Midbrain (tissue), 1 donor: ENCODE data around the gene IFNAR1.
"Not testable (repeated sequence)": the region's sequence is repeated elsewhere in the genome, so short reads cannot be mapped to it uniquely, and the experiment has no call there.

Experiments
- DNase-seq: peaks from one replicate; lab custom pipeline; 2025; lab: John Stamatoyannopoulos, UW

Gene IFNAR1

GRCh38 chr21:33308586-33309490 is 15.9 kb upstream of the IFNAR1 start:
- no peak for DNase-seq

GRCh38 chr21:33309778-33310177 is 15.0 kb upstream of the IFNAR1 start:
- no peak for DNase-seq

- no peak for DNase-seq
These were observed 12.6 kb upstream of the IFNAR1 start for GRCh38 chr21:33312121-33312520.

GRCh38 chr21:33313183-33313582 is 11.6 kb upstream of the IFNAR1 start:
- no peak for DNase-seq

- no peak for DNase-seq
These were observed 11.2 kb upstream of the IFNAR1 start for GRCh38 chr21:33313611-33314010.

GRCh38 chr21:33314111-33314510 is 10.7 kb upstream of the IFNAR1 start:
- DNase-seq = no peak

- DNase-seq = no peak
These were observed 8.6 kb upstream of the IFNAR1 start for GRCh38 chr21:33315946-33316710.

GRCh38 chr21:33317145-33317544 is 7.6 kb upstream of the IFNAR1 start:
- no peak for DNase-seq

- DNase-seq = no peak
These were observed 6.8 kb upstream of the IFNAR1 start for GRCh38 chr21:33317786-33318486.

GRCh38 chr21:33321005-33321404 is 3.8 kb upstream of the IFNAR1 start:
- DNase-seq = not testable (repeated sequence)

GRCh38 chr21:33323610-33324009 is 1.2 kb upstream of the IFNAR1 start:
- not testable (repeated sequence) for DNase-seq

- peak; percentile 54 for DNase-seq
These were observed 675 bp downstream of the IFNAR1 start for GRCh38 chr21:33325222-33326067.

- no peak for DNase-seq
These were observed 2.6 kb downstream of the IFNAR1 start for GRCh38 chr21:33327326-33327725.

GRCh38 chr21:33327792-33328433 is 3.1 kb downstream of the IFNAR1 start:
- DNase-seq = no peak

- no peak for DNase-seq
These were observed 6.0 kb downstream of the IFNAR1 start for GRCh38 chr21:33330726-33331125.

- no peak for DNase-seq
These were observed 7.4 kb downstream of the IFNAR1 start for GRCh38 chr21:33332143-33332542.

- no peak for DNase-seq
These were observed 9.4 kb downstream of the IFNAR1 start for GRCh38 chr21:33334191-33334590.

- no peak for DNase-seq
These were observed 10.1 kb downstream of the IFNAR1 start for GRCh38 chr21:33334824-33335223.

GRCh38 chr21:33339135-33339534 is 14.4 kb downstream of the IFNAR1 start:
- DNase-seq = no peak

- no peak for DNase-seq
These were observed 15.1 kb downstream of the IFNAR1 start for GRCh38 chr21:33339918-33340317.

- DNase-seq = no peak
These were observed 21.0 kb downstream of the IFNAR1 start for GRCh38 chr21:33345751-33346238.
